GM18519 (cell line): ENCODE data around the gene TTC23.
"Not testable (repeated sequence)": the region's sequence is repeated elsewhere in the genome, so short reads cannot be mapped to it uniquely, and the experiment has no call there.

Source experiments
- ATAC-seq: cut with Tn5 transposase; IDR thresholded peaks from one replicate; pipeline ENCODE4 v1.9.1; 2021; ENCODE audit warnings: mild to moderate bottlenecking, moderate library complexity; ENCODE audit not compliant: unreplicated experiment, low FRiP score

Gene TTC23

GRCh38 chr15:99123713-99124451 lies 125.5 kb downstream of the TTC23 start:
- no peak for ATAC-seq

- no peak for ATAC-seq
Observed at GRCh38 chr15:99122831-99123712, 126.3 kb downstream of the TTC23 start.

- no peak for ATAC-seq
Observed at GRCh38 chr15:99121691-99122410, 127.5 kb downstream of the TTC23 start.

GRCh38 chr15:99121207-99121606 lies 128.2 kb downstream of the TTC23 start:
- no peak for ATAC-seq

- no peak for ATAC-seq
Observed at GRCh38 chr15:99120050-99120777, 129.2 kb downstream of the TTC23 start.

- ATAC-seq = no peak
Observed at GRCh38 chr15:99118801-99119546, 130.4 kb downstream of the TTC23 start.

GRCh38 chr15:99118258-99118632 lies 131.1 kb downstream of the TTC23 start:
- no peak for ATAC-seq

GRCh38 chr15:99117563-99118257 lies 131.7 kb downstream of the TTC23 start:
- no peak for ATAC-seq

- ATAC-seq = no peak
Observed at GRCh38 chr15:99117111-99117510, 132.3 kb downstream of the TTC23 start.

- ATAC-seq = no peak
Observed at GRCh38 chr15:99115300-99116215, 133.8 kb downstream of the TTC23 start.

- ATAC-seq = no peak
Observed at GRCh38 chr15:99114511-99115299, 134.7 kb downstream of the TTC23 start.

- no peak for ATAC-seq
Observed at GRCh38 chr15:99113547-99114271, 135.7 kb downstream of the TTC23 start.

GRCh38 chr15:99111641-99112040 lies 137.7 kb downstream of the TTC23 start:
- ATAC-seq = not testable (repeated sequence)

- no peak for ATAC-seq
Observed at GRCh38 chr15:99110581-99111320, 138.6 kb downstream of the TTC23 start.

- no peak for ATAC-seq
Observed at GRCh38 chr15:99110093-99110492, 139.3 kb downstream of the TTC23 start.

GRCh38 chr15:99109555-99110021 lies 139.8 kb downstream of the TTC23 start:
- no peak for ATAC-seq
